Type B pancreatic cell (in vitro differentiated cells): Measurements from ENCODE around the gene HARBI1. TPM values are rescaled to one million over a fixed set of nuclear protein-coding genes. Genes with fewer than 3 reads are reported as not detected.
"Not testable (repeated sequence)": the region's sequence is repeated elsewhere in the genome, so short reads cannot be mapped to it uniquely, and the experiment has no call there.

Experiments used
- DNase-seq: peaks from one replicate; pipeline ENCODE4 v3.0.0; 2021; ENCODE audit warnings: mixed read lengths; ENCODE audit not compliant: unreplicated experiment; ENCODE audit errors: extremely low spot score
- H3K27ac Mint-ChIP-seq: 2 replicates; pipeline ENCODE4 v1.8.0; 2021; ENCODE audit warnings: mild to moderate bottlenecking, mixed read lengths
- H3K27me3 Mint-ChIP-seq: 2 replicates; pipeline ENCODE4 v1.8.0; 2021; ENCODE audit warnings: mixed read lengths
- H3K36me3 Mint-ChIP-seq: 2 replicates; pipeline ENCODE4 v1.8.0; 2021; ENCODE audit warnings: mixed read lengths
- H3K4me1 Mint-ChIP-seq: one replicate; pipeline ENCODE4 v1.8.0; 2021; ENCODE audit warnings: mixed read lengths; ENCODE audit not compliant: unreplicated experiment
- H3K4me3 Mint-ChIP-seq: 2 replicates; pipeline ENCODE4 v1.8.0; 2021; ENCODE audit warnings: mild to moderate bottlenecking, mixed read lengths
- H3K9me3 Mint-ChIP-seq: 2 replicates; pipeline ENCODE4 v1.8.0; 2021; ENCODE audit warnings: mixed read lengths
- total RNA-seq: library from RNA; stranded (reverse); gene quantifications from 2 replicates; pipeline ENCODE4 v1.2.1, GENCODE V29; 2021; ENCODE audit warnings: low replicate concordance
- TF ChIP-seq, protein P1 (sequence below): fragments of 200-600 bp; sonication (generic); conservative IDR thresholded peaks from 2 replicates; pipeline ENCODE4 v1.5.0; 2021; ENCODE audit warnings: antibody characterized with exemption, mild to moderate bottlenecking

The HARBI1 gene
- total RNA-seq, 1 donor from 2014 or later = 8.5 TPM

DNA sequence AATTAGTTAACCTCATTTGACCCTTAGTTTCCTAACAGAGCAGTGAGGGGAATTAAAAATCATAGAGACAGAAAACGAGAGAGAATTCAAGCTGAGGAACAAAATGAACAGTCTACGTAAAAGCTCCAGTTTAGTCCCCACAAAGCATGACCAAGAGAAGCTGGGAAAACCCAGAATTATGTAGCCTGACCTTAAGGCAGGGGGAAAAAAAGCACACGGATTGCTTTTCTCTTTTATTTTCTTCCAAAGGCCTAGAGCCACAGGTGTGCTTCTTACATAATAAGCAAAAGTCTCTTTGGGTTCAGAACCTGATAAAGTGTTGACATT, 22.7 kb downstream of the HARBI1 start:
- Mint-ChIP-seq H3K4me1 (peaks cover 20% of the 10 kb centered on the region), H3K36me3 (peaks cover 3% of the 10 kb centered on the region), H3K4me3 (peak overlapping the region; percentile 97), H3K9me3 (no peaks in the 10 kb centered on the region), H3K27ac (peak overlapping the region; percentile 93), H3K27me3 (no peaks in the 10 kb centered on the region)
- no peak for DNase-seq
- TF ChIP-seq, protein P1, sequence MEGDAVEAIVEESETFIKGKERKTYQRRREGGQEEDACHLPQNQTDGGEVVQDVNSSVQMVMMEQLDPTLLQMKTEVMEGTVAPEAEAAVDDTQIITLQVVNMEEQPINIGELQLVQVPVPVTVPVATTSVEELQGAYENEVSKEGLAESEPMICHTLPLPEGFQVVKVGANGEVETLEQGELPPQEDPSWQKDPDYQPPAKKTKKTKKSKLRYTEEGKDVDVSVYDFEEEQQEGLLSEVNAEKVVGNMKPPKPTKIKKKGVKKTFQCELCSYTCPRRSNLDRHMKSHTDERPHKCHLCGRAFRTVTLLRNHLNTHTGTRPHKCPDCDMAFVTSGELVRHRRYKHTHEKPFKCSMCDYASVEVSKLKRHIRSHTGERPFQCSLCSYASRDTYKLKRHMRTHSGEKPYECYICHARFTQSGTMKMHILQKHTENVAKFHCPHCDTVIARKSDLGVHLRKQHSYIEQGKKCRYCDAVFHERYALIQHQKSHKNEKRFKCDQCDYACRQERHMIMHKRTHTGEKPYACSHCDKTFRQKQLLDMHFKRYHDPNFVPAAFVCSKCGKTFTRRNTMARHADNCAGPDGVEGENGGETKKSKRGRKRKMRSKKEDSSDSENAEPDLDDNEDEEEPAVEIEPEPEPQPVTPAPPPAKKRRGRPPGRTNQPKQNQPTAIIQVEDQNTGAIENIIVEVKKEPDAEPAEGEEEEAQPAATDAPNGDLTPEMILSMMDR = no peak

DNA sequence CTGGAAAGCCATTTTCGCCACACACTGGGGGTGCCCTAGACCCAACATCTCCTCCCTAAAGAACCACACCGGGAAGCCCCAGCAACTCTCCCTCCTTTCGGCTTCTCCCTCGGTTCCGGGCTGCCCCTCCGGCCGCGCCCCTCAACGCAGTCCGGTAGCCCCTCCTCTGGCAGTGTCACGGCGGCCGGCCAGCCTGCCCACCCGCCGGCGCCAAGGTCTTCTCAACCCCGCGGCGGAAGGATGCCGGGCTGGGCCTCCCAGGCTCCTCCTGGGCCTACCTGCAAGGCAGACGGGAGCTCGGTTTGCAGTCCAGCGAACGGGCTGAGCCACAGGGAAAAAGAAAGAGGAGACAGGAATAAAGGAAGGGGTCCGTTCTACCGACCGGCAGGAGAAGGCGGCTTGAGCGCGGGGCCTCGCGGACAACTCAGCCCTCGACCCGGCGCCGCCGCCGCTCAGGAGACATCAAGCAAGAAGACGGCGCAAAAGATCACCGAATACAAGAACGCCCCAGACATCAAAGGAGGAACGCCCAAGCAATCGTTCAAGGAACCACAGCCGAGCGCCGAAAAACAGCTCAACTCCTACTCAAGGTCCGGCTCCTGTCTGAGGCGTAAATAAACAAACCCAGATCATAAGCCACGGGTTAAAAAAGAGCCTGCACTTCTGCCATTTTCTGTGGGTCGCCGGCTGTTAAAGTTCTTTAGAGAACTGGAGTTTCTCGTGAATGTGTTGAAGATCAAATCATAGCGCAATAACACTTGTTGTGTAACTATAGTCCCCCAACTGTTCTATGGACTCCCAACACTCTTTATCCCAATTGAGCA, 23.3 kb downstream of the HARBI1 start, which contains the start of gene AMBRA1:
AMBRA1 (minus strand) TSS at position 474 of the 824 bp plus-strand sequence. CDS start 45,643 bp downstream, outside the sequence.
- H3K4me3 Mint-ChIP-seq = peak within 1 kb of the TSS; percentile 97
- TF ChIP-seq, protein P1 = no peak
- peaks cover 25% of the 10 kb centered on the region for H3K4me1 Mint-ChIP-seq
- peaks cover 3% of the 10 kb centered on the region for H3K36me3 Mint-ChIP-seq
- no peaks in the 10 kb centered on the region for H3K27me3 Mint-ChIP-seq
- H3K27ac Mint-ChIP-seq = peak within 1 kb of the TSS; percentile 93
- no peaks in the 10 kb centered on the region for H3K9me3 Mint-ChIP-seq
- peak; percentile 89 for DNase-seq

DNA sequence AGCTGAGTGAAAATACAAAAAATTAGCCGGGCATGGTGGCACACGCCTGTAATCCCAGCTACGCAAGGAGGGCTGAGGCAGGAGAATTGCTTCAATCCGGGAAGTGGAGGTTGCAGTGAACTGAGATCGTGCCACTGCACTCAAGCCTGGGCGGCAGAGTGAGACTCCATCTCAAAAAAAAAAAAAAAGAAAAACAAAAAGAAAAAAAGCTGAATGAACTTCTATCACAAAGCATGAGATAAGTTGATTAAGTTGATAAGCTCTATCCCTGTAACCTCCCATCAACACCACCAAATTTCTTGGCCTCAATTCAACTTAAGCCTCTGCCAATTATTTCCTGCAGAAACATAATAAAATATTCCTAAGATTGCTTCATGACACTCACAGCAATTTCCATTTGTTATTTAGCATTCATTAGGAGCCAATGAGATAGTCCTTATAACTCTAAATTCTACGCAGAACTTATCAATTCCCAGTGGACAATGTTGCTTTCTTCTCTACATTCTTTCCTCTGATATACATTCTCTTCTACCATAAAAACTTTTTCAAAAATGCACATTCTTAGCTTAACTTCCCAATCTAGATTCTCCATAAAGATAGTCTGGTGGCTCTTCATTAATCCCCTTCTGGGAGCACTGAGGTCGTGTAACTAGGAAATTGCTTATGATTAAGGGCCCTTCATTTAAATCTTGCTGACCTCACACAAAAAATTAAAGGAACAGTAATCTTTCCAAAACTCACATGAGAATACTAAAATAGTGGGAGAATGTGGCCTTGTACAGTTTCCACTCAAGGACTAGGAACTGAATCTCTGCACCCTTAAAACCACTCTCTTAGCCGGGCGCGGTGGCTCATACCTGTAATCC, 26.1 kb downstream of the HARBI1 start:
- Mint-ChIP-seq H3K27ac (peak overlapping the region; percentile 27), H3K36me3 (peaks cover 7% of the 10 kb centered on the region), H3K4me1 (peaks cover 27% of the 10 kb centered on the region), H3K9me3 (no peaks in the 10 kb centered on the region), H3K4me3 (peak overlapping the region; percentile 65), H3K27me3 (no peaks in the 10 kb centered on the region)
- TF ChIP-seq, protein P1 = no peak
- no peak for DNase-seq

DNA sequence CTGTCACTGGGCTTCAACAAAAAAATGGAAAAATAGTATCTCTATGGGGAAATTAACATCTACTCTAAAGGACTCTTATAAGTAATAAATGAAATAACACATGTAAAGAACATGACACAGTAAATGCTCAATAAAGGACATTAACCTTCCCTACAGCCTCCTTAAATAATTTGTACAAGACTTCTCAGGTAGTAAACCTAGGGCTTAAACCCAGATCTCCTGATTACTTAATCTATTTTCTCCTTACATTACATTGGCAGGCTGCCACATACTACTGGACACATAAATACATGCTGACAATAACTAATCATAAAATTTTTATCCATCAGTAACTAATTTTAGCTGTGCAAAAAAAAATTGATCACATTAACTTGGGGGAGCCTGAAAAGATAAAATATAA, 28.1 kb downstream of the HARBI1 start:
- Mint-ChIP-seq H3K4me3 (no peak overlapping the region), H3K9me3 (no peaks in the 10 kb centered on the region), H3K27me3 (no peaks in the 10 kb centered on the region), H3K36me3 (peaks cover 7% of the 10 kb centered on the region), H3K4me1 (peaks cover 22% of the 10 kb centered on the region), H3K27ac (no peak overlapping the region)
- DNase-seq = no peak
- TF ChIP-seq, protein P1 = no peak

DNA sequence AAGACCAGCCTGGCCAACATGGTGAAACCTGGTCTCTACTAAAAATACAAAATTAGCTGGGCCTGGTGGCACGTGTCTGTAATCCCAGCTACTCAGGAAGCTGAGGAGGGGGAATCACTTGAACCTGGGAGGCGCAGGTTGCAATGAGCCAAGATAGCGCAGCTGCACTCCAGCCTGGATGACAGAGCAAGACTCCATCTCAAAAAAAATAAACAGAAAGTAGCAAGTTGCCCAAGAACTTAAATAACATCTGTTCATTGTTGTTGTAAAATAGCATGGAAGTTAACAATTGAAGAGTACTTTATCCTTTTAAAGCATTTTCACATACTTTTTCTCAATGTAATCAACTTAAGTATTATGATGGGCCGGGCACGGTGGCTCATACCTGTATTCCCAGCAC, 28.9 kb downstream of the HARBI1 start:
- H3K9me3 Mint-ChIP-seq = no peaks in the 10 kb centered on the region
- TF ChIP-seq, protein P1 = no peak
- H3K4me1 Mint-ChIP-seq = peaks cover 19% of the 10 kb centered on the region
- H3K27me3 Mint-ChIP-seq = no peaks in the 10 kb centered on the region
- H3K4me3 Mint-ChIP-seq = no peak overlapping the region
- no peak overlapping the region for H3K27ac Mint-ChIP-seq
- DNase-seq = no peak
- peaks cover 7% of the 10 kb centered on the region for H3K36me3 Mint-ChIP-seq

DNA sequence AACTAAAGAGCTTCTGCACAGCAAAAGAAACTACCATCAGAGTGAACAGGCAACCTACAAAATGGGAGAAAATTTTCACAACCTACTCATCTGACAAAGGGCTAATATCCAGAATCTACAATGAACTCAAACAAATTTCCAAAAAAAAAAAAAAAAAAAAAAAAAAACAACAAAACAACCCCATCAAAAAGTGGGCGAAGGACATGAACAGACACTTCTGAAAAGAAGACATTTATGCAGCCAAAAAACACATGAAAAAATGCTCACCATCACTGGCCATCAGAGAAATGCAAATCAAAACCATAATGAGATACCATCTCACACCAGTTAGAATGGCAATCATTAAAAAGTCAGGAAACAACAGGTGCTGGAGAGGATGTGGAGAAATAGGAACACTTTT, 33.5 kb downstream of the HARBI1 start:
- not testable (repeated sequence) for H3K27ac Mint-ChIP-seq, DNase-seq, H3K27me3 Mint-ChIP-seq, H3K4me3 Mint-ChIP-seq, H3K9me3 Mint-ChIP-seq, H3K4me1 Mint-ChIP-seq
- peaks cover 18% of the 10 kb centered on the region for H3K36me3 Mint-ChIP-seq
